Transverse colon (tissue), 4 donors: ENCODE results near the gene OR6J1. TPM values are rescaled to one million over a fixed set of nuclear protein-coding genes. Genes with fewer than 3 reads are reported as not detected.

Source experiments
- DNase-seq: peaks from one replicate; pipeline ENCODE4 v3.0.0-alpha.2; 2019
- H3K27ac ChIP-seq, 4 donors: fragments of 200-600 bp; sonication (generic); 2 replicates each; pipeline ENCODE4 v1.5.1; 2016 to 2018; ENCODE audit warnings: inconsistent platforms in 4 of 4
- H3K27me3 ChIP-seq: fragments of 200-600 bp; sonication (generic); 2 replicates; pipeline ENCODE4 v1.5.1; 2017; ENCODE audit warnings: inconsistent platforms
- H3K36me3 ChIP-seq, 4 donors: fragments of 200-600 bp; sonication (generic); 2 replicates each; pipeline ENCODE4 v1.5.1; 2017 to 2019; ENCODE audit warnings: inconsistent platforms in 4 of 4
- H3K4me1 ChIP-seq, 4 donors: fragments of 200-600 bp; sonication (generic); 2 replicates each; pipeline ENCODE4 v1.5.1; 2017 to 2020; ENCODE audit warnings: inconsistent platforms in 4 of 4
- H3K4me3 ChIP-seq, 4 donors: fragments of 200-600 bp; sonication (generic); 1 replicate in 1 of 4; 2 replicates in 3 of 4; pipeline versions ENCODE4 v1.5.1 to v1.6.1; 2017 to 2019; ENCODE audit warnings: inconsistent platforms in 4 of 4
- H3K9me3 ChIP-seq, 2 donors: fragments of 200-600 bp; sonication (generic); 2 replicates each; pipeline ENCODE4 v1.5.1; 2017 to 2019; ENCODE audit warnings: inconsistent platforms in 2 of 2
- CTCF ChIP-seq, 5 experiments: fragments of 200-600 bp in 3 of 5; fragments of 450-650 bp in 2 of 5; sonication (generic) in 3 of 5; IDR thresholded peaks; 1 replicate in 2 of 5; 2 replicates in 3 of 5; pipeline ENCODE4 v1.5.1; 2016 to 2017; ENCODE audit warnings: antibody characterized with exemption in 5 of 5, inconsistent platforms in 3 of 5, mild to moderate bottlenecking in 2 of 5, moderate library complexity in 1 of 5
- EP300 ChIP-seq: sonication (generic); formaldehyde crosslinking; IDR thresholded peaks from one replicate; pipeline ENCODE4 v1.6.1; 2017; ENCODE audit warnings: antibody characterized with exemption, low read depth
- POLR2A ChIP-seq: fragments of 450-650 bp; IDR thresholded peaks from one replicate; pipeline ENCODE4 v1.6.1; 2016; ENCODE audit warnings: antibody characterized with exemption, mild to moderate bottlenecking, moderate library complexity
- POLR2AphosphoS5 ChIP-seq, 3 donors: sonication (generic); formaldehyde crosslinking; IDR thresholded peaks; one replicate each; pipeline ENCODE4 v1.6.1; 2016; ENCODE audit warnings: antibody characterized with exemption in 3 of 3
- WGBS, 2 donors: methylation state at CpG; one replicate each; pipeline ENCODE4 v1.1.5; 2018; ENCODE audit warnings: low coverage in 1 of 2; 5-methylcytosine and 5-hydroxymethylcytosine counted together
- in situ Hi-C, 4 donors: fragments of 200-750 bp; cut with MboI; loops; one replicate each; pipeline versions ENCODE4 v1.15.0 to v1.15.1; 2017; ENCODE audit warnings: low sequenced_read_pairs in 3 of 4, low pct_ligation_motif_present in 1 of 4, low pct_unique_long_range_greater_than_20kb in 1 of 4
- intact Hi-C: fragments of 100-400 bp; cut with DNase I; formaldehyde crosslinking; loops from one replicate; pipeline ENCODE4 v1.15.1; 2023; ENCODE audit warnings: low total_unique reads
- total RNA-seq, 4 donors: library from RNA; depleted of rRNA; stranded (reverse); fragments of >200 nt; gene quantifications; one replicate each; pipeline ENCODE4 v1.1.0, GENCODE V29; 2016

The OR6J1 gene
- total RNA-seq, 4 donors from 2014 or later, result not detected

- no peak overlapping the region for H3K27ac ChIP-seq
- H3K4me3 ChIP-seq, result no peak overlapping the region
- no peaks in the 10 kb centered on the region for H3K9me3 ChIP-seq
- in situ Hi-C loops, result no loop called here
- TF ChIP-seq CTCF (IDR thresholded peaks at IDR 0.05) (no peak), POLR2AphosphoS5 (IDR thresholded peaks at IDR 0.05) (no peak), EP300 (no peak), POLR2A (no peak)
- DNase-seq, result no peak
- no peaks in the 10 kb centered on the region for H3K27me3 ChIP-seq
- peaks cover 6 to 17% (median 13%) of the 10 kb centered on the region in 4 donors for H3K4me1 ChIP-seq
- H3K36me3 ChIP-seq, result peaks cover 0 to 52% (median 25%) of the 10 kb centered on the region in 4 donors
- intact Hi-C loops, result no loop called here
Measured at GRCh38 chr14:22602862-22603261, 41.3 kb downstream of the OR6J1 start.

GRCh38 chr14:22601996-22602395, 42.2 kb downstream of the OR6J1 start:
- Histone ChIP-seq H3K4me3 (no peak overlapping the region), H3K9me3 (no peaks in the 10 kb centered on the region), H3K27me3 (no peaks in the 10 kb centered on the region), H3K4me1 (peaks cover 6 to 22% (median 16%) of the 10 kb centered on the region in 4 donors), H3K27ac (no peak overlapping the region), H3K36me3 (peaks cover 0 to 44% (median 21%) of the 10 kb centered on the region in 4 donors)
- intact Hi-C loops, result no loop called here
- no peak for TF ChIP-seq CTCF (IDR thresholded peaks at IDR 0.05)
- TF ChIP-seq POLR2A, result no peak
- TF ChIP-seq POLR2AphosphoS5 (IDR thresholded peaks at IDR 0.05), result no peak
- TF ChIP-seq EP300, result no peak
- DNase-seq, result no peak
- WGBS, 2 donors, result 48 to 78% methylated on average over 3 to 5 of the region's 5 CpGs
- in situ Hi-C loops, result no loop called here

- WGBS, 2 donors, result 92 to 100% methylated on average over 2 of the region's 2 CpGs
- in situ Hi-C loops (no loop called here), intact Hi-C loops (no loop called here)
- TF ChIP-seq EP300, result no peak
- Histone ChIP-seq H3K36me3 (peaks cover 0 to 39% (median 18%) of the 10 kb centered on the region in 4 donors), H3K4me3 (no peak overlapping the region), H3K27ac (no peak overlapping the region), H3K9me3 (no peaks in the 10 kb centered on the region), H3K4me1 (peaks cover 6 to 22% (median 16%) of the 10 kb centered on the region in 4 donors), H3K27me3 (no peaks in the 10 kb centered on the region)
- no peak for DNase-seq
Measured at GRCh38 chr14:22601456-22601855, 42.7 kb downstream of the OR6J1 start.

- peaks cover 6 to 22% (median 16%) of the 10 kb centered on the region in 4 donors for H3K4me1 ChIP-seq
- no peaks in the 10 kb centered on the region for H3K9me3 ChIP-seq
- no peak overlapping the region for H3K4me3 ChIP-seq
- H3K27me3 ChIP-seq, result no peaks in the 10 kb centered on the region
- in situ Hi-C loops (no loop called here), intact Hi-C loops (no loop called here)
- peaks cover 0 to 25% (median 11%) of the 10 kb centered on the region in 4 donors for H3K36me3 ChIP-seq
- H3K27ac ChIP-seq, result no peak overlapping the region
- TF ChIP-seq EP300 (no peak), POLR2A (no peak)
- no peak for DNase-seq
Measured at GRCh38 chr14:22600027-22600426, 44.1 kb downstream of the OR6J1 start.

- peak overlapping the region in 3 of 4 donors; percentile 64 to 73 (median 68) for H3K4me3 ChIP-seq
- in situ Hi-C loops, result loop anchor here in 1 of 4 donors (25.0 kb wide), 1 partner anchor 238 kb away; the partner anchor contains the start of genes MMP14 and MRPL52
- TF ChIP-seq EP300 (no peak), CTCF (IDR thresholded peaks at IDR 0.05) (no peak), POLR2AphosphoS5 (IDR thresholded peaks at IDR 0.05) (no peak), POLR2A (no peak)
- peaks cover 6 to 28% (median 17%) of the 10 kb centered on the region in 4 donors for H3K4me1 ChIP-seq
- H3K36me3 ChIP-seq, result peaks cover 0 to 20% (median 9%) of the 10 kb centered on the region in 4 donors
- no peak for DNase-seq
- H3K9me3 ChIP-seq, result no peaks in the 10 kb centered on the region
- intact Hi-C loops, result no loop called here
- peak overlapping the region in 3 of 4 donors; percentile 88 to 91 (median 91) for H3K27ac ChIP-seq
- H3K27me3 ChIP-seq, result no peaks in the 10 kb centered on the region
- 72 to 78% methylated on average over 3 of the region's 3 CpGs for WGBS, 2 donors
Measured at GRCh38 chr14:22599349-22599748, 44.8 kb downstream of the OR6J1 start.
